Superior temporal gyrus (tissue), 1 donor: ENCODE data around the gene HDAC9.
"Not testable (repeated sequence)": the region's sequence is repeated elsewhere in the genome, so short reads cannot be mapped to it uniquely, and the experiment has no call there.

ENCODE experiments used
- DNase-seq: peaks from one replicate; pipeline ENCODE4 v3.0.0-alpha.2; 2016; ENCODE audit errors: extremely low spot score

The HDAC9 gene

DNA sequence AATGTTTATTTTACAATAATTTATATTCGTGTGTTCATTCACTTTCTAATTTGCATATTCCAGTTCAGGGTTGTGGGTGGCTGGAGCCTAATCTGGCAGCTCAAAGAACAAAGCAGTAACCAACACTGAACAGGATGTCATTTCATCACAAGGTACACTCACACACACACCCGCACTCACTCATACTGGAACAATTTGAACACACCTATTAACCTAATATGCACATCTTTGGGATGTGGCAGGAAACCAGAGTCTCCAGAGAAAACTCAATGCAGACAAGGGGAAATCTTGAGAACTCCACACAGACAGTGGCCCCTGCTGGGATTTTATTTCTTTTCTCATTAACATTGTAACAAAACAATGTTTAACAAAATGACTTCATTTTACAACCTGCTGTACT lies 524.5 kb downstream of the HDAC9 start:
- no peak for DNase-seq

DNA sequence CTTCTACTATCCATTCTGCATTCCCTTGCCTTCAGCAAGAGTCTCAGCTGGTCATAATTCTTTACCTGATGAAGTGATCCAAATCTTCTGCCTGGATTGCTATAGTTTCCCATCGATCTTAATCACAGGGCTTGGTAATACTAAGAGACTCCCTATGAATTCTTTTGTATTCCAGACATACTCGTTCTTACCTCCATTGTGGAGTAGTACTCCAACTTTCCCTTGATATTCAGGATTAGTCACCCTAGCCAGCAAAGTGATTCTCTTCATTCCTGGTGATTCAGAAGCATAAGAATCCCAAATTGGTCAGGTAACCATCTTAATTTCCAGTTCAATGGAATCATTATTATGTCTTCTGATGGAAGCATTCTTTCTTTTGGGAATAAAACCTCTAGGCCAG lies 525.2 kb downstream of the HDAC9 start:
- DNase-seq = no peak

DNA sequence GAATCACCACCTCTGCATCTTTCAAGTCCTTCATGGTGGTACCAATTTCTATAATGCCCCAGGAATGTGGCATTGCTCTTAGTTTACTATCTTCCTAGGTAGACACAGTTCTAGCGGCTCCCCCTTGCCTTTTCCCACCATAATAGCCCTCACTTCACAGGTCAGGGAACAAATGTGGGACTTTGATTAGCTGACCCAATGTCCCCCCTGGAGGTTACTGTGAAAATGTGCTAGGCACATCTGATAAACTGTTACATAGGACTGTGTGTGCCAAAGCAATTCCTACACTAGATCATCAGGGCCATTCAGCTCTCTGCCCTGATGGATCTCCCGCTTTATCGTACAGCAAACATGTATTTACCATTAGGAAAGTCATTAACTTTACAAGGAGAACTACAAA lies 527.9 kb downstream of the HDAC9 start:
- no peak for DNase-seq

DNA sequence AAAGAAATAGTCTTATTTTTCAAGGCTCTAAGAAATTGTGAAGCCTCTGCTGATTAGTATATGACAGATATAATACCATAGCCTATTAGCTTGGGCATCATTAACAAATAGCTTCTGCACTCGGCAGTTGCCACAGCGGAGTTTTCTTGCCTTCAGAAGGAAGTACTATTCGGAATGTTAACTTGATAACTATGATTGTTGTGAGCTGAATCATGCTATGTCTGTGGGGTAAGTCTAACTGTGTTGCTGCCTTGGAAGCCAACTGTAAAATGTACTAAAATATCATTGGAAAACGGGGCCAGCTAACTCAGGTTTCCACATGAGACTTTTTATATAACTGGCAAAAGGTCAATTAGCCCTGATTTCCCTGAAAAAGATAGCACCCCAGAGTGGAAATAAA lies 528.7 kb downstream of the HDAC9 start:
- no peak for DNase-seq

DNA sequence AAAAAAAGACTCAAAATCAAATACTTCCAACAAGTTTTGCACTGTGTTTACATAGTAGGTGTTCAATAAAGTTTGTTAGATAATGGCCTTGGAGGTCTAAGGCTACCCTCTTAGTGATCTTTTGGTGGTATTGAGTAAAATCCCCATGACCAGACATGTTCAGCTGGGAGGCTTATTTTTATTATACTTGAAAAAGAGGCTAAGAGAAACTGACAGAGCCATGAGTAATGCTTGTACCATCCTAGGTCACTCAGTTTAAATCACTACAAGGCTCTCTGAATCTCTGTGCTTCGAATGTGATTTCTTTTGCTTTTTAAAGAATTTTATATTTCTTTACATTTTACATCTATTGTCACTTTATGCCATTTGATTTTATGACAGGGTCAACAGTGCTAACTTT lies 531.3 kb downstream of the HDAC9 start:
- no peak for DNase-seq

DNA sequence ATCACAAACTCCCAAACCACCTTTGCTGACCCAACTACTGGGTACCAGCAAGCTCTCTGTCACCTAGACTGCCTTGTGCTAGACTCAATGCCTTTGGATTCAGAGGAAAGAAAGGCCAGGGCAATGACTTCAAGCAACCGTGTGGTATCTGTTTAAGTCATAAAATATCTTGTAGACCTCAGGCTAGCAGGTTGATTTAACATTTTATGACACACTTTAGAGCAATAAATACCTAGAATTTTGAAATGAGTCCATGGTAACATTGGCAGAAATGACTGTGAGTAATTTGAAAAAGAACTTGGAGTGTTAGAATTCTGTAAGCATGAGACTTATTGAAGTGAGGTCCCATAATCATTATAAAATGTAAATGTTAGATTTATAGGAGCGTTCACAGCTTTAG lies 534.7 kb downstream of the HDAC9 start:
- DNase-seq = no peak

DNA sequence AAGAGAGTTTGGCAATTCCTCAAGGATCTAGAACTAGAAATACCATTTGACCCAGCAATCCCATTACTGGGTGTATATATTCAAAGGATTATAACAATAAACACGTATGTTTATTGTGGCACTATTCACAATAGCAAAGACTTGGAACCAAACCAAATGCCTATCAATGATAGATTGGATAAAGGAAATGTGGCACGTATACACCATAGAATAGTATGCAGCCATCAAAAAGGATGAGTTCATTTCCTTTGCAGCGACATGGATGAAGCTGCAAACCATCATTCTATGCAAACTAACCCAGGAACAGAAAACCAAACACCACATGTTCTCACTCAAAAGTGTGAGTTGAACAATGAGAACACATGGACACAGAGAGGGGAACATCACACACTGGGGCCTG lies 537.4 kb downstream of the HDAC9 start:
- not testable (repeated sequence) for DNase-seq

DNA sequence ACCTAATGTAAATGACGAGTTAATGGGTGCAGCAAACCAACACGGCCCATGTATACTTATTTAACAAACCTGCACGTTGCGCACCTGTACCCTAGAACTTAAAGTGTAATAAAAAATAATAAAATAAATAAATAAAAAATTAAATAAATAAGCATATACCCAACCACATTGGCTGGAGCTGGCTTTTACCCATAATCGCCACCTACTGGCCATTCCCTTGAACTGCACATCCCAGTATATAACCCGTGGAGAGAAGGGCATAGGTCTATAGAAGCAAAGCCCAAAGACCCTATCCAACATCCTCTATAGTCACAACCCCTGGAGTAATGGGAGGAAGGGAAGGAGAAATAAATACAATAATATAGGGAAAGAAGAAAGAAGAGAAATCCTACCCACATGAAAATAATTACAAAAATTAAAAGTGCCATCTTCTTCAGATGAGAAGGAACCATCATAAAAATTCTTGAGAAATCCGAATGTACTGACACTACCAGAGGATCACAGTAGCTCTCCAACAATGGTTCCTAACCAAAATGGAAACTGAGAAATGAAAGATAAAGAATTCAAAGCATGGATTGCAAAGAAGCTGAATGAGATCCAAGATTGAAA lies 556.3 kb downstream of the HDAC9 start:
- DNase-seq = no peak
